ENCODE data around the gene TMEM87B. TPM values are rescaled to one million over a fixed set of nuclear protein-coding genes. Genes with fewer than 3 reads are reported as not detected.

Gene TMEM87B
- total and polyA plus RNA-seq, 2 of the 8 experiments (the other 6 are each of a cell fraction or from before 2014, with no cell fraction given) = 7.2 to 9.0 TPM

GRCh38 chr2:112059671-112060070, 4.6 kb downstream of the TMEM87B start (continued):
- TF ChIP-seq CHD7 (IDR thresholded peaks at IDR 0.05; ENCODE audit: insufficient replicate concordance, low read length) = no peak
- TF ChIP-seq HDAC2 (IDR thresholded peaks at IDR 0.05; ENCODE audit: borderline replicate concordance in 1 of 2, low read depth in 2 of 2, low read length in 2 of 2) = no peak
- no peak for TF ChIP-seq TAF7 (optimal IDR thresholded peaks at IDR 0.05; ENCODE audit: borderline replicate concordance, low read depth, low read length)
- TF ChIP-seq CTCF (IDR thresholded peaks at IDR 0.05; ENCODE audit: control extremely low read depth in 1 of 3, insufficient read depth in 1 of 3, low read depth in 1 of 3, low read length in 3 of 3) = no peak
- TF ChIP-seq TBP (IDR thresholded peaks at IDR 0.05; ENCODE audit: low read depth, low read length) = no peak

All from H1 (cell line).